HepG2 (cell line): ENCODE data around the gene ZNF414. TPM values are rescaled to one million over a fixed set of nuclear protein-coding genes. Genes with fewer than 3 reads are reported as not detected.

ENCODE experiments used
- AHR ChIP-seq: IDR thresholded peaks from 2 replicates; pipeline ENCODE4 v1.6.1; 2018; ENCODE audit warnings: missing genetic modification reagents, missing compliant biosample characterization
- ARID2 ChIP-seq: sonication (generic); formaldehyde crosslinking; IDR thresholded peaks from 2 replicates; pipeline ENCODE4 v1.8.1; 2022; ENCODE audit warnings: mild to moderate bottlenecking, missing genetic modification reagents, borderline replicate concordance
- ATM ChIP-seq: fragments of 450-650 bp; IDR thresholded peaks from 2 replicates; pipeline ENCODE4 v1.7.1; 2017; ENCODE audit warnings: mild to moderate bottlenecking, borderline replicate concordance
- FIP1L1 ChIP-seq: fragments of 200-400 bp; formaldehyde crosslinking; IDR thresholded peaks from 2 replicates; pipeline ENCODE4 v1.6.1; 2018; ENCODE audit warnings: low read depth, mild to moderate bottlenecking, low read length, moderate library complexity, borderline replicate concordance; ENCODE audit not compliant: insufficient read depth
- HCFC1 ChIP-seq: fragments of 150-350 bp; IDR thresholded peaks from 2 replicates; pipeline ENCODE4 v1.6.1; 2014; ENCODE audit warnings: low read depth, low read length
- KLF9 ChIP-seq: IDR thresholded peaks from 2 replicates; pipeline ENCODE4 v1.6.1; 2016; ENCODE audit warnings: low read depth
- MED1 ChIP-seq: sonication (generic); formaldehyde crosslinking; IDR thresholded peaks from 2 replicates; pipeline ENCODE4 v1.4.0; 2020; ENCODE audit warnings: missing genetic modification reagents
- NFATC3 ChIP-seq: sonication (generic); formaldehyde crosslinking; IDR thresholded peaks from 2 replicates; pipeline ENCODE4 v1.5.1; 2020; ENCODE audit warnings: mild to moderate bottlenecking, missing genetic modification reagents
- NFYC ChIP-seq: IDR thresholded peaks from 2 replicates; pipeline ENCODE4 v1.6.1; 2016; ENCODE audit warnings: missing genetic modification reagents, missing compliant biosample characterization
- PITX1 ChIP-seq: sonication (generic); formaldehyde crosslinking; IDR thresholded peaks from 2 replicates; pipeline ENCODE4 v1.5.1; 2020; ENCODE audit warnings: mild to moderate bottlenecking, missing genetic modification reagents
- RAD21 ChIP-seq: fragments of 450-650 bp; formaldehyde crosslinking; IDR thresholded peaks from 2 replicates; pipeline ENCODE4 v1.5.0; 2020; ENCODE audit warnings: mild to moderate bottlenecking
- RFXAP ChIP-seq: sonication (generic); formaldehyde crosslinking; IDR thresholded peaks from 2 replicates; pipeline ENCODE4 v1.4.0; 2020; ENCODE audit warnings: missing genetic modification reagents, borderline replicate concordance
- TCF7 ChIP-seq: sonication (generic); IDR thresholded peaks from 2 replicates; pipeline ENCODE4 v1.6.1; 2016; ENCODE audit warnings: antibody characterized with exemption, low read depth
- USF2 ChIP-seq, 2 experiments: sonication (generic) in 1 of 2; formaldehyde crosslinking in 1 of 2; IDR thresholded peaks; 2 replicates each; pipeline versions ENCODE4 v1.5.1 to v1.6.1; 2011 to 2020; ENCODE audit warnings: borderline replicate concordance in 1 of 2, low read depth in 1 of 2, low read length in 1 of 2, mild to moderate bottlenecking in 1 of 2, missing genetic modification reagents in 1 of 2, moderate library complexity in 1 of 2
- XBP1 ChIP-seq: sonication (generic); formaldehyde crosslinking; IDR thresholded peaks from 2 replicates; pipeline ENCODE4 v1.5.0; 2020; ENCODE audit warnings: missing genetic modification reagents
- ZFP62 ChIP-seq: sonication (generic); formaldehyde crosslinking; IDR thresholded peaks from 2 replicates; pipeline ENCODE4 v1.4.0; 2020; ENCODE audit warnings: missing genetic modification reagents
- ZFP90 ChIP-seq: sonication (generic); formaldehyde crosslinking; IDR thresholded peaks from 2 replicates; pipeline ENCODE4 v1.8.0; 2022; ENCODE audit warnings: missing genetic modification reagents, mild to moderate bottlenecking, inconsistent platforms, borderline replicate concordance
- ZNF224 ChIP-seq: sonication (generic); formaldehyde crosslinking; IDR thresholded peaks from 2 replicates; pipeline ENCODE4 v1.5.0; 2020; ENCODE audit warnings: mild to moderate bottlenecking, missing genetic modification reagents
- ZNF264 ChIP-seq: sonication (generic); formaldehyde crosslinking; IDR thresholded peaks from 2 replicates; pipeline ENCODE4 v1.4.0; 2020; ENCODE audit warnings: missing genetic modification reagents
- ZNF329 ChIP-seq: sonication (generic); formaldehyde crosslinking; IDR thresholded peaks from 2 replicates; pipeline ENCODE4 v1.9.0; 2021; ENCODE audit warnings: low read depth, mild to moderate bottlenecking, missing genetic modification reagents
- ZNF766 ChIP-seq: sonication (generic); formaldehyde crosslinking; IDR thresholded peaks from 2 replicates; pipeline ENCODE4 v1.5.0; 2020; ENCODE audit warnings: missing genetic modification reagents, borderline replicate concordance
- ZNF776 ChIP-seq: sonication (generic); formaldehyde crosslinking; IDR thresholded peaks from 2 replicates; pipeline ENCODE4 v1.4.0; 2020; ENCODE audit warnings: mild to moderate bottlenecking, missing genetic modification reagents
- ZNF780A ChIP-seq: sonication (generic); formaldehyde crosslinking; IDR thresholded peaks from 2 replicates; pipeline ENCODE4 v1.8.0; 2022; ENCODE audit warnings: mild to moderate bottlenecking, missing genetic modification reagents, moderate library complexity
- ZNF782 ChIP-seq: sonication (generic); formaldehyde crosslinking; IDR thresholded peaks from 2 replicates; pipeline ENCODE4 v1.4.0; 2020; ENCODE audit warnings: missing genetic modification reagents, mild to moderate bottlenecking, borderline replicate concordance
- ZNF883 ChIP-seq: sonication (generic); formaldehyde crosslinking; IDR thresholded peaks from 2 replicates; pipeline ENCODE4 v1.5.1; 2020; ENCODE audit warnings: mild to moderate bottlenecking, missing genetic modification reagents; ENCODE audit errors: not compliant biosample characterization
- polyA plus RNA-seq, 8 experiments: library from polyadenylated mRNA; depleted of rRNA in 3 of 8; stranded (reverse) in 7 of 8; unstranded in 1 of 8; fragments of >200 nt; fragmentation: Illumina TruSeq in 4 of 8; extraction: Trizol in 4 of 8; gene quantifications; 2 replicates each; pipeline versions ENCODE4 v1.2.1 to v1.2.3, GENCODE V29; 2011 to 2016; ENCODE audit warnings: low read depth in 4 of 8, missing spikeins in 1 of 8, mixed read lengths in 1 of 8; ENCODE audit not compliant: insufficient read depth in 1 of 8
- total RNA-seq, 5 experiments: library from RNA; depleted of rRNA; stranded (reverse); fragments of >200 nt; fragmentation: Illumina TruSeq; extraction: Trizol; gene quantifications; 2 replicates each; pipeline ENCODE4 v1.2.3, GENCODE V29; 2016; ENCODE audit warnings: low read depth in 1 of 5
- TF ChIP-seq, protein P1 (sequence below): sonication (generic); formaldehyde crosslinking; IDR thresholded peaks from 2 replicates; pipeline ENCODE4 v1.4.0; 2020; ENCODE audit warnings: missing genetic modification reagents
- TF ChIP-seq, protein P2 (sequence below): sonication (generic); formaldehyde crosslinking; conservative IDR thresholded peaks from 2 replicates; pipeline ENCODE4 v1.8.0; 2022; ENCODE audit warnings: mild to moderate bottlenecking, moderate library complexity, missing genetic modification reagents

ZNF414 gene
- total and polyA plus RNA-seq, 2 of the 13 experiments (the other 11 are each of a cell fraction or from before 2014, with no cell fraction given): 2.5 to 4.0 TPM

DNA sequence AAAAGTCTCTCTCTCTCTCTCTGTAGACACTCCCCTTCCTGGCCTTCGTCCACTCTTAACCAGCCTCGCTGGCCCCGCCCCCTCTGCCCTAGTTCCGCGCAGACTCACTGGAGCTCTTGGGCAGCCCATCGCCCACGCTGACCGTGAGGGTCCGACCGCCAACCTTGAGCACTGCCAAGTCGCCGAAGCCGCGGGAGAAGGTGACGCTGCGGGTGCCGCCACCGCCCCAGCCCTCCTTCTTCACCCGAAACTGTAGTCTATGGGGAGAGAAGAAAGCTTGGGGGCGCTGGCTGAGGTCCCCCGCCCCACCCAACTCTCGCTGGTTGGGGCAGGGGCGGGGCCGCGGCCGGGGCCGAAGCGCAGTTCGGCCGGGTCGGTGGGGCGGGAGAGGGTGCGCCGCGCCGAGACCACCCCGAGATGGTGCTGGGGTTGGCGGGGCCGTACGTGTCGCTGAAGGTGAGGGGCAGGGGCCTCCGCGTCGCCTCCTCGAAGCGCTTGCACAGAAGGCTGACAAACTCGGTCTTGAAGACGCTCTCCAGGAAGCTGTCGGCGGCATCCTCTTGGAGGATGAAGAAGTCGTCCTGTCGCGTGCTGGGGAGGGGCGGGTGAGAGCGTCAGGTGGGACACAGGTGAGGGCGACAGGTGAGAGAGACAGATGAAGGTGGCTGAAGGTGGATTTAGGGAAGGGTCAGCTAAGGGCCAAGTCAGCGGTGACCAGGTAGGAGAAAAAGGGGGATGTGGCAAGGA is 12.6 kb upstream of the ZNF414 start (continued):
- no peak for TF ChIP-seq ZNF776 (CRISPR knock-in tag)
- TF ChIP-seq, protein P1, sequence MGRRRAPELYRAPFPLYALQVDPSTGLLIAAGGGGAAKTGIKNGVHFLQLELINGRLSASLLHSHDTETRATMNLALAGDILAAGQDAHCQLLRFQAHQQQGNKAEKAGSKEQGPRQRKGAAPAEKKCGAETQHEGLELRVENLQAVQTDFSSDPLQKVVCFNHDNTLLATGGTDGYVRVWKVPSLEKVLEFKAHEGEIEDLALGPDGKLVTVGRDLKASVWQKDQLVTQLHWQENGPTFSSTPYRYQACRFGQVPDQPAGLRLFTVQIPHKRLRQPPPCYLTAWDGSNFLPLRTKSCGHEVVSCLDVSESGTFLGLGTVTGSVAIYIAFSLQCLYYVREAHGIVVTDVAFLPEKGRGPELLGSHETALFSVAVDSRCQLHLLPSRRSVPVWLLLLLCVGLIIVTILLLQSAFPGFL (CRISPR knock-in tag): no peak
- TF ChIP-seq ARID2 (CRISPR knock-in tag): no peak
- no peak for TF ChIP-seq USF2 (IDR thresholded peaks at IDR 0.05; ENCODE audit: low read depth, low read length)
- TF ChIP-seq USF2 (CRISPR knock-in tag; IDR thresholded peaks at IDR 0.05; ENCODE audit: borderline replicate concordance): no peak
- no peak for TF ChIP-seq AHR (CRISPR knock-in tag)
- TF ChIP-seq KLF9 (CRISPR knock-in tag): no peak
- no peak for TF ChIP-seq PITX1
- TF ChIP-seq, protein P2, sequence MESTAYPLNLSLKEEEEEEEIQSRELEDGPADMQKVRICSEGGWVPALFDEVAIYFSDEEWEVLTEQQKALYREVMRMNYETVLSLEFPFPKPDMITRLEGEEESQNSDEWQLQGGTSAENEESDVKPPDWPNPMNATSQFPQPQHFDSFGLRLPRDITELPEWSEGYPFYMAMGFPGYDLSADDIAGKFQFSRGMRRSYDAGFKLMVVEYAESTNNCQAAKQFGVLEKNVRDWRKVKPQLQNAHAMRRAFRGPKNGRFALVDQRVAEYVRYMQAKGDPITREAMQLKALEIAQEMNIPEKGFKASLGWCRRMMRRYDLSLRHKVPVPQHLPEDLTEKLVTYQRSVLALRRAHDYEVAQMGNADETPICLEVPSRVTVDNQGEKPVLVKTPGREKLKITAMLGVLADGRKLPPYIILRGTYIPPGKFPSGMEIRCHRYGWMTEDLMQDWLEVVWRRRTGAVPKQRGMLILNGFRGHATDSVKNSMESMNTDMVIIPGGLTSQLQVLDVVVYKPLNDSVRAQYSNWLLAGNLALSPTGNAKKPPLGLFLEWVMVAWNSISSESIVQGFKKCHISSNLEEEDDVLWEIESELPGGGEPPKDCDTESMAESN (CRISPR knock-in tag): 0 out of 2 replicates have a peak, but pooled peaks have one; percentile 31
- no peak for TF ChIP-seq ATM
- no peak for TF ChIP-seq ZNF780A (CRISPR knock-in tag)
- TF ChIP-seq ZNF782 (CRISPR knock-in tag): no peak
- TF ChIP-seq FIP1L1: no peak
- TF ChIP-seq NFATC3: no peak
- no peak for TF ChIP-seq RFXAP (CRISPR knock-in tag)
- TF ChIP-seq ZNF329: no peak
- TF ChIP-seq ZNF883 (CRISPR knock-in tag): peak; percentile 86
- no peak for TF ChIP-seq ZFP62 (CRISPR knock-in tag)
- 0 out of 2 replicates have a peak, but pooled peaks have one; percentile 6 for TF ChIP-seq RAD21 (CRISPR knock-in tag)
- TF ChIP-seq NFYC (CRISPR knock-in tag): no peak
- TF ChIP-seq ZNF766 (CRISPR knock-in tag): no peak
- TF ChIP-seq XBP1: no peak
- no peak for TF ChIP-seq HCFC1
- TF ChIP-seq ZNF264 (CRISPR knock-in tag): no peak
- no peak for TF ChIP-seq MED1 (CRISPR knock-in tag)
- peak; percentile 77; the same call in 1 of the 2 replicates for TF ChIP-seq ZFP90 (CRISPR knock-in tag)
- TF ChIP-seq TCF7: no peak
- TF ChIP-seq ZNF224: no peak
